Pancreas (tissue), 10 donors: ENCODE results near the gene KAZN. TPM values are rescaled to one million over a fixed set of nuclear protein-coding genes. Genes with fewer than 3 reads are reported as not detected.

ENCODE experiments used
- ATAC-seq, 4 donors: fragments of 200-7000 bp; cut with Tn5 transposase; one replicate each; pipeline versions ENCODE4 v1.8.0 to v1.9.1; 2020; ENCODE audit warnings: mild to moderate bottlenecking in 4 of 4, moderate library complexity in 4 of 4
- DNase-seq, 6 donors: peaks; one replicate each; pipeline ENCODE4 v3.0.0-alpha.2; 2020
- FAIRE-seq: peaks from 2 replicates; lab custom pipeline; 2012; peaks lifted over from hg19 to GRCh38; lab: Jason Lieb, UNC
- H3K27ac ChIP-seq, 4 donors: fragments of 200-600 bp; sonication (generic); 1 replicate in 3 of 4; 2 replicates in 1 of 4; pipeline versions ENCODE4 v1.5.0 to v1.8.0; 2020
- H3K27me3 ChIP-seq, 4 donors: fragments of 200-600 bp; one replicate each; pipeline ENCODE4 v1.8.0; 2021
- H3K36me3 ChIP-seq, 3 donors: fragments of 200-600 bp; sonication (generic) in 1 of 3; one replicate each; pipeline versions ENCODE4 v1.5.0 to v1.8.0; 2020 to 2021
- H3K4me1 ChIP-seq, 3 donors: fragments of 200-600 bp; one replicate each; pipeline ENCODE4 v1.8.0; 2021
- H3K4me3 ChIP-seq, 4 donors: fragments of 200-600 bp; sonication (generic) in 2 of 4; one replicate each; pipeline versions ENCODE4 v1.5.0 to v1.8.0; 2020 to 2021
- H3K9me3 ChIP-seq, 4 donors: fragments of 200-600 bp; one replicate each; pipeline ENCODE4 v1.8.0; 2021
- CTCF ChIP-seq, 4 donors: fragments of 200-600 bp; sonication (generic) in 3 of 4; IDR thresholded peaks; one replicate each; pipeline versions ENCODE4 v1.5.0 to v1.8.0; 2021; ENCODE audit warnings: antibody characterized with exemption in 4 of 4
- WGBS, 2 donors: extraction: QIAGEN DNeasy Blood & Tissue Kit; methylation state at CpG; one replicate each; pipeline ENCODE4 v1.1.7; 2013; 5-methylcytosine and 5-hydroxymethylcytosine counted together
- intact Hi-C, 3 donors: fragments of 100-400 bp; cut with DNase I; formaldehyde crosslinking; loops; one replicate each; pipeline versions ENCODE4 v1.11.1 to v1.14.2; 2022
- polyA plus RNA-seq, 2 donors: library from polyadenylated mRNA; stranded (reverse); fragments of 200-250 nt; gene quantifications; one replicate each; pipeline ENCODE4 v1.2.3, GENCODE V29; 2013
- total RNA-seq, 6 donors: library from RNA; stranded (reverse); fragmentation: NEBNext Ultra II Directional in 4 of 6; extraction: Animal tissue kit (Norgen Biotek cat#: 25700) in 4 of 6; gene quantifications; one replicate each; pipeline versions ENCODE4 v1.2.1 to v1.2.4, GENCODE V29; 2021 to 2023
- donor health status: healthy with polysubstance abuse.
- donor health status: DM: no; HTN: no; CAD: no; lungs with moderate emphysema.
- donor health status: DM: no; HTN: no; CAD: no.
- donor health status: control.
- donor health status: control.
- donor health status: Bipolar disorder and iron deficiency.
- donor health status: DM: yes; HTN: yes; CAD: no.
- donor health status: DM: no; HTN: no; CAD: no.
- donor health status: DM: no; HTN: no; CAD: no.
- donor health status: DM: yes; HTN: yes; CAD: no.

The KAZN gene
- total and polyA plus RNA-seq, 8 donors, result 2.4 to 6.0 (median 4.1) TPM

GRCh38 chr1:14894811-14895560 is 296.5 kb downstream of the KAZN start:
- peaks cover 4 to 13% (median 4%) of the 10 kb centered on the region in 3 donors for H3K4me1 ChIP-seq
- 24 to 38% methylated on average over 11 of the region's 11 CpGs for WGBS, 2 donors
- no peak overlapping the region for H3K27ac ChIP-seq
- H3K27me3 ChIP-seq, result no peaks in the 10 kb centered on the region
- ATAC-seq (peak; percentile 75 to 83 (median 79)), FAIRE-seq (no peak), DNase-seq (peak in 4 of 6 donors; percentile 46 to 67 (median 57))
- H3K36me3 ChIP-seq, result no peaks in the 10 kb centered on the region
- H3K9me3 ChIP-seq, result no peaks in the 10 kb centered on the region
- no peak overlapping the region for H3K4me3 ChIP-seq
- intact Hi-C loops, result no loop called here
- TF ChIP-seq CTCF (IDR thresholded peaks at IDR 0.05), result no peak

GRCh38 chr1:14895727-14896126 is 297.2 kb downstream of the KAZN start:
- 65% methylated on average over 4 of the region's 4 CpGs for WGBS, 2 donors
- H3K27ac ChIP-seq, result no peak overlapping the region

GRCh38 chr1:14896381-14897079 is 298.0 kb downstream of the KAZN start:
- DNase-seq (no peak), ATAC-seq (no peak), FAIRE-seq (no peak)
- no peak for TF ChIP-seq CTCF (IDR thresholded peaks at IDR 0.05)
- H3K4me3 ChIP-seq, result no peak overlapping the region
- no peak overlapping the region for H3K27ac ChIP-seq
- H3K4me1 ChIP-seq, result peaks cover under 1 to 12% (median 4%) of the 10 kb centered on the region in 3 donors
- H3K9me3 ChIP-seq, result no peaks in the 10 kb centered on the region
- 91 to 95% methylated on average over 3 of the region's 3 CpGs for WGBS, 2 donors
- intact Hi-C loops, result no loop called here
- H3K27me3 ChIP-seq, result no peaks in the 10 kb centered on the region
- no peaks in the 10 kb centered on the region for H3K36me3 ChIP-seq

More at GRCh38 chr1:14895727-14896126, 297.2 kb downstream of the KAZN start:
- Histone ChIP-seq H3K4me3 (no peak overlapping the region), H3K4me1 (peaks cover 4 to 13% (median 4%) of the 10 kb centered on the region in 3 donors), H3K36me3 (no peaks in the 10 kb centered on the region), H3K27me3 (no peaks in the 10 kb centered on the region), H3K9me3 (no peaks in the 10 kb centered on the region)
- intact Hi-C loops, result no loop called here
- FAIRE-seq (no peak), ATAC-seq (no peak), DNase-seq (no peak)
- TF ChIP-seq CTCF (IDR thresholded peaks at IDR 0.05), result no peak

- Histone ChIP-seq H3K4me3 (no peak overlapping the region), H3K27me3 (no peaks in the 10 kb centered on the region), H3K9me3 (no peaks in the 10 kb centered on the region), H3K4me1 (peaks cover 0 to 7% (median 4%) of the 10 kb centered on the region in 3 donors), H3K27ac (no peak overlapping the region), H3K36me3 (no peaks in the 10 kb centered on the region)
- ATAC-seq (peak in 1 of 4 donors; percentile 45), FAIRE-seq (no peak), DNase-seq (peak in 1 of 6 donors; percentile 46)
- no peak for TF ChIP-seq CTCF (IDR thresholded peaks at IDR 0.05)
- intact Hi-C loops, result no loop called here
Observed at GRCh38 chr1:14897080-14897449, 298.6 kb downstream of the KAZN start.
